CD4-positive, CD25-positive, alpha-beta regulatory T cell (primary cell): ENCODE data around the gene NF1. TPM values are rescaled to one million over a fixed set of nuclear protein-coding genes. Genes with fewer than 3 reads are reported as not detected.

ENCODE experiments used
- ATAC-seq, 2 donors: fragments of 150-1000 bp; cut with Tn5 transposase; one replicate each; pipeline ENCODE4 v1.10.0; 2021; ENCODE audit warnings: low read depth in 2 of 2, moderate number of reproducible peaks in 2 of 2, moderate library complexity in 1 of 2
- DNase-seq, 3 donors: peaks; one replicate each; pipeline versions ENCODE4 v3.0.0 to v3.0.0-alpha.2; 2012 to 2022; ENCODE audit warnings: mixed read lengths in 1 of 3
- H3K27ac ChIP-seq: one replicate; pipeline ENCODE4 v1.7.0; 2013; ENCODE audit warnings: mild to moderate bottlenecking, low read length; ENCODE audit not compliant: insufficient read depth, poor library complexity, severe bottlenecking
- H3K27me3 ChIP-seq: one replicate; pipeline ENCODE4 v1.7.0; 2013; ENCODE audit warnings: low read length; ENCODE audit not compliant: control insufficient read depth, insufficient read depth
- H3K36me3 ChIP-seq: one replicate; pipeline ENCODE4 v1.7.0; 2013; ENCODE audit warnings: mild to moderate bottlenecking, low read length, moderate library complexity; ENCODE audit not compliant: control insufficient read depth, insufficient read depth
- H3K4me1 ChIP-seq: 2 replicates; pipeline ENCODE4 v1.7.0; 2013; ENCODE audit warnings: mild to moderate bottlenecking, low read length; ENCODE audit not compliant: insufficient read depth, control insufficient read depth, poor library complexity, severe bottlenecking
- H3K4me3 ChIP-seq: one replicate; pipeline ENCODE4 v1.7.0; 2013; ENCODE audit warnings: low read depth, mild to moderate bottlenecking, low read length, moderate library complexity
- H3K9me3 ChIP-seq, 2 experiments: 1 replicate in 1 of 2; 2 replicates in 1 of 2; pipeline ENCODE4 v1.7.0; 2013; ENCODE audit warnings: low read length in 2 of 2, mild to moderate bottlenecking in 1 of 2, moderate library complexity in 1 of 2; ENCODE audit not compliant: control insufficient read depth in 2 of 2
- H3K27ac Mint-ChIP-seq, 3 donors: one replicate each; pipeline ENCODE4 v1.8.0; 2020 to 2022; ENCODE audit warnings: mild to moderate bottlenecking in 3 of 3, mixed read lengths in 3 of 3, moderate library complexity in 2 of 3
- H3K27me3 Mint-ChIP-seq: one replicate; pipeline ENCODE4 v1.8.0; 2022; ENCODE audit warnings: mild to moderate bottlenecking, mixed read lengths
- H3K36me3 Mint-ChIP-seq: one replicate; pipeline ENCODE4 v1.8.0; 2020; ENCODE audit warnings: mixed read lengths
- H3K4me1 Mint-ChIP-seq, 4 donors: one replicate each; pipeline ENCODE4 v1.8.0; 2020 to 2022; ENCODE audit warnings: mixed read lengths in 4 of 4, mild to moderate bottlenecking in 1 of 4
- H3K4me3 Mint-ChIP-seq, 4 donors: one replicate each; pipeline ENCODE4 v1.8.0; 2020 to 2022; ENCODE audit warnings: mild to moderate bottlenecking in 4 of 4, mixed read lengths in 4 of 4, moderate library complexity in 3 of 4
- H3K9me3 Mint-ChIP-seq, 7 donors: one replicate each; pipeline ENCODE4 v1.8.0; 2020 to 2022; ENCODE audit warnings: mixed read lengths in 7 of 7, mild to moderate bottlenecking in 3 of 7, moderate library complexity in 2 of 7
- polyA plus RNA-seq, 4 donors: library from polyadenylated mRNA; unstranded; fragments of 300-500 nt; fragmentation: Illumina TruSeq; gene quantifications; one replicate each; pipeline ENCODE4 v1.2.3, GENCODE V29; 2021
- total RNA-seq: library from RNA; stranded (reverse); gene quantifications from one replicate; pipeline ENCODE4 v1.2.3, GENCODE V29; 2022

Gene NF1
- total and polyA plus RNA-seq, 5 donors from 2014 or later, result 19.7 to 47.3 (median 40.8) TPM

GRCh38 chr17:31200287-31200686 is 105.5 kb downstream of the NF1 start:
- Mint-ChIP-seq H3K27me3 (no peaks in the 10 kb centered on the region), H3K4me1 (peaks cover 0 to 6% (median 4%) of the 10 kb centered on the region in 4 donors), H3K4me3 (no peak overlapping the region), H3K36me3 (no peaks in the 10 kb centered on the region), H3K27ac (no peak overlapping the region), H3K9me3 (no peaks in the 10 kb centered on the region)
- Histone ChIP-seq H3K27ac (no peak overlapping the region), H3K9me3 (no peaks in the 10 kb centered on the region), H3K36me3 (no peaks in the 10 kb centered on the region), H3K4me3 (no peak overlapping the region), H3K27me3 (no peaks in the 10 kb centered on the region), H3K4me1 (no peaks in the 10 kb centered on the region)
- DNase-seq, result no peak
- no peak for ATAC-seq

- Mint-ChIP-seq H3K27me3 (no peaks in the 10 kb centered on the region), H3K4me3 (no peak overlapping the region), H3K36me3 (no peaks in the 10 kb centered on the region), H3K27ac (no peak overlapping the region), H3K4me1 (peaks cover 0 to 3% (median under 1%) of the 10 kb centered on the region in 4 donors), H3K9me3 (no peaks in the 10 kb centered on the region)
- H3K4me3 ChIP-seq, result no peak overlapping the region
- no peaks in the 10 kb centered on the region for H3K9me3 ChIP-seq
- H3K4me1 ChIP-seq, result no peaks in the 10 kb centered on the region
- no peaks in the 10 kb centered on the region for H3K27me3 ChIP-seq
- DNase-seq, result no peak
- H3K27ac ChIP-seq, result no peak overlapping the region
- H3K36me3 ChIP-seq, result no peaks in the 10 kb centered on the region
- no peak for ATAC-seq
Observed at GRCh38 chr17:31202968-31203367, 108.2 kb downstream of the NF1 start.

GRCh38 chr17:31211352-31212012 is 116.7 kb downstream of the NF1 start:
- Histone ChIP-seq H3K4me1 (no peaks in the 10 kb centered on the region), H3K27ac (no peak overlapping the region), H3K9me3 (no peaks in the 10 kb centered on the region), H3K4me3 (no peak overlapping the region), H3K36me3 (no peaks in the 10 kb centered on the region), H3K27me3 (no peaks in the 10 kb centered on the region)
- peaks cover 0 to 6% (median 2%) of the 10 kb centered on the region in 4 donors for H3K4me1 Mint-ChIP-seq
- no peaks in the 10 kb centered on the region for H3K9me3 Mint-ChIP-seq
- H3K4me3 Mint-ChIP-seq, result no peak overlapping the region
- H3K36me3 Mint-ChIP-seq, result no peaks in the 10 kb centered on the region
- DNase-seq (no peak), ATAC-seq (no peak)
- no peaks in the 10 kb centered on the region for H3K27me3 Mint-ChIP-seq
- H3K27ac Mint-ChIP-seq, result no peak overlapping the region

GRCh38 chr17:31216031-31216751 is 121.4 kb downstream of the NF1 start:
- Histone ChIP-seq H3K36me3 (no peaks in the 10 kb centered on the region), H3K9me3 (no peaks in the 10 kb centered on the region), H3K4me3 (no peak overlapping the region), H3K27ac (no peak overlapping the region), H3K4me1 (no peaks in the 10 kb centered on the region), H3K27me3 (no peaks in the 10 kb centered on the region)
- Mint-ChIP-seq H3K36me3 (peaks cover 5% of the 10 kb centered on the region), H3K4me3 (no peak overlapping the region), H3K9me3 (no peaks in the 10 kb centered on the region), H3K4me1 (peaks cover 0 to 6% (median 4%) of the 10 kb centered on the region in 4 donors), H3K27me3 (no peaks in the 10 kb centered on the region), H3K27ac (no peak overlapping the region)
- ATAC-seq (no peak), DNase-seq (peak in 2 of 3 donors; percentile 42 to 62)

- H3K9me3 ChIP-seq, result no peaks in the 10 kb centered on the region
- Mint-ChIP-seq H3K4me3 (no peak overlapping the region), H3K27me3 (no peaks in the 10 kb centered on the region), H3K4me1 (peaks cover 0 to 4% (median 2%) of the 10 kb centered on the region in 4 donors), H3K9me3 (no peaks in the 10 kb centered on the region), H3K27ac (no peak overlapping the region), H3K36me3 (no peaks in the 10 kb centered on the region)
- ATAC-seq (no peak), DNase-seq (no peak)
- peaks cover 4% of the 10 kb centered on the region for H3K36me3 ChIP-seq
- H3K4me3 ChIP-seq, result no peak overlapping the region
- H3K4me1 ChIP-seq, result no peaks in the 10 kb centered on the region
- no peaks in the 10 kb centered on the region for H3K27me3 ChIP-seq
- H3K27ac ChIP-seq, result no peak overlapping the region
Observed at GRCh38 chr17:31224366-31224765, 129.6 kb downstream of the NF1 start.

GRCh38 chr17:31225831-31226230 is 131.1 kb downstream of the NF1 start:
- no peak overlapping the region for H3K27ac Mint-ChIP-seq
- peaks cover 0 to 4% (median 2%) of the 10 kb centered on the region in 4 donors for H3K4me1 Mint-ChIP-seq
- no peaks in the 10 kb centered on the region for H3K27me3 Mint-ChIP-seq
- no peaks in the 10 kb centered on the region for H3K9me3 Mint-ChIP-seq
- Histone ChIP-seq H3K9me3 (no peaks in the 10 kb centered on the region), H3K4me3 (no peak overlapping the region), H3K27me3 (no peaks in the 10 kb centered on the region), H3K36me3 (peaks cover 7% of the 10 kb centered on the region), H3K4me1 (no peaks in the 10 kb centered on the region), H3K27ac (no peak overlapping the region)
- no peak overlapping the region for H3K4me3 Mint-ChIP-seq
- ATAC-seq (no peak), DNase-seq (no peak)
- peaks cover 10% of the 10 kb centered on the region for H3K36me3 Mint-ChIP-seq

- Mint-ChIP-seq H3K27me3 (no peaks in the 10 kb centered on the region), H3K27ac (no peak overlapping the region), H3K4me1 (peaks cover 0 to 4% (median 2%) of the 10 kb centered on the region in 4 donors), H3K9me3 (no peaks in the 10 kb centered on the region), H3K36me3 (peaks cover 10% of the 10 kb centered on the region), H3K4me3 (no peak overlapping the region)
- peaks cover 7% of the 10 kb centered on the region for H3K36me3 ChIP-seq
- DNase-seq (peak in 1 of 3 donors; percentile 13), ATAC-seq (no peak)
- H3K4me1 ChIP-seq, result no peaks in the 10 kb centered on the region
- H3K9me3 ChIP-seq, result no peaks in the 10 kb centered on the region
- H3K27me3 ChIP-seq, result no peaks in the 10 kb centered on the region
- no peak overlapping the region for H3K4me3 ChIP-seq
- no peak overlapping the region for H3K27ac ChIP-seq
Observed at GRCh38 chr17:31226373-31226772, 131.6 kb downstream of the NF1 start.

- H3K4me3 Mint-ChIP-seq, result no peak overlapping the region
- H3K9me3 Mint-ChIP-seq, result no peaks in the 10 kb centered on the region
- Histone ChIP-seq H3K27ac (no peak overlapping the region), H3K4me1 (no peaks in the 10 kb centered on the region), H3K27me3 (no peaks in the 10 kb centered on the region), H3K9me3 (no peaks in the 10 kb centered on the region), H3K36me3 (peaks cover 7% of the 10 kb centered on the region), H3K4me3 (no peak overlapping the region)
- peak overlapping the region in 1 of 3 donors; percentile 33 for H3K27ac Mint-ChIP-seq
- no peaks in the 10 kb centered on the region for H3K27me3 Mint-ChIP-seq
- DNase-seq (no peak), ATAC-seq (no peak)
- peaks cover 10% of the 10 kb centered on the region for H3K36me3 Mint-ChIP-seq
- peaks cover 0 to 4% (median 2%) of the 10 kb centered on the region in 4 donors for H3K4me1 Mint-ChIP-seq
Observed at GRCh38 chr17:31226950-31227349, 132.2 kb downstream of the NF1 start.
